SW480 (cell line): ENCODE data around the gene STAT5B.

Source experiments
- DNase-seq: peaks from one replicate; pipeline ENCODE4 v3.0.0-alpha.2; 2016; ENCODE audit warnings: low spot score

The STAT5B gene

GRCh38 chr17:42284566-42284965, 8.4 kb upstream of the STAT5B start:
- no peak for DNase-seq

DNA sequence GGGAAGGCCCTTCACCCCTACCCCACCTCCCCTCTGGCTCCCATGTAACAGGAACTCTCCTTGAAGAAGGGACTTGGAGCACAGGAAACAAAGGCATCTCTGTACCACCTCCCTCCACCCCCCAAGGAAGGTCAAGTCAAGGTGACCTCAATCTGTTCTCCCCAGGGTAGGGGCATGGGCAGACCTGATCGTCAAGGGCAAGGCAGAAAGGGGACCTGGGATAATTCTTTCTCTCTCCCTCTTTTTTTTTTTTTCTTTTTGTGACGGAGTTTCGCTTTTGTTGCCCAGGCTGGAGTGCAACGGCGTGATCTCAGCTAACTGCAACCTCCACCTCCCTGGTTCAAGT, 7.8 kb upstream of the STAT5B start:
- no peak for DNase-seq

GRCh38 chr17:42283241-42284023, 7.2 kb upstream of the STAT5B start:
- no peak for DNase-seq

GRCh38 chr17:42282478-42283080, 6.4 kb upstream of the STAT5B start:
- DNase-seq: no peak

DNA sequence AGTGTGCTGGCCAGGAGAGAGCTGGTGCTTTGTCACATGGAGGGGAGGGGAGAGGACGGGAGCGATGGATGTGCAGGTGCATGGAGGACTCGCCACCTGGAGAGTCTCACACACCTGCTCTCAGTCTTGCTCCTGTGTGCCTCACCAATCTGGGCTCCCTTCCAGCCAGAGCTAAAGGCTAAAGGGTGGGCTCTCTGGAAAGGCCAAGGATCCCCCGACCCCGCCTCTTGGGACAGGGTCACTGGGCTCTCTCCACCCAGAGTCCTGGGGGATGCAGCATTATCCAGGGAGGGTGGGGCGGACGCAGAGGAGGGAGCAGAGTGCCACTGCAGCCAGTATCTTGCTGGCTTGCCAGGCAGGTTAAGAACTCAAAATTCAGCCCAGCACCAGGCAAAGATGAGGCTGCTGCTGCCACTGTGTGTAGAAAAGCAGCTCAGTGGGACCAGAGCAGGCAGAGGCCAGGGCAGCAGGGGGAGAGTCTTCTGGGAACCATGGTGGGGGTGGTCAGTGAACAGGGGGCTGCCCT, 5.4 kb upstream of the STAT5B start:
- no peak for DNase-seq

GRCh38 chr17:42279776-42280630, 3.8 kb upstream of the STAT5B start:
- no peak for DNase-seq

- no peak for DNase-seq
These were observed 1.1 kb upstream of the STAT5B start for GRCh38 chr17:42277342-42277712.

DNA sequence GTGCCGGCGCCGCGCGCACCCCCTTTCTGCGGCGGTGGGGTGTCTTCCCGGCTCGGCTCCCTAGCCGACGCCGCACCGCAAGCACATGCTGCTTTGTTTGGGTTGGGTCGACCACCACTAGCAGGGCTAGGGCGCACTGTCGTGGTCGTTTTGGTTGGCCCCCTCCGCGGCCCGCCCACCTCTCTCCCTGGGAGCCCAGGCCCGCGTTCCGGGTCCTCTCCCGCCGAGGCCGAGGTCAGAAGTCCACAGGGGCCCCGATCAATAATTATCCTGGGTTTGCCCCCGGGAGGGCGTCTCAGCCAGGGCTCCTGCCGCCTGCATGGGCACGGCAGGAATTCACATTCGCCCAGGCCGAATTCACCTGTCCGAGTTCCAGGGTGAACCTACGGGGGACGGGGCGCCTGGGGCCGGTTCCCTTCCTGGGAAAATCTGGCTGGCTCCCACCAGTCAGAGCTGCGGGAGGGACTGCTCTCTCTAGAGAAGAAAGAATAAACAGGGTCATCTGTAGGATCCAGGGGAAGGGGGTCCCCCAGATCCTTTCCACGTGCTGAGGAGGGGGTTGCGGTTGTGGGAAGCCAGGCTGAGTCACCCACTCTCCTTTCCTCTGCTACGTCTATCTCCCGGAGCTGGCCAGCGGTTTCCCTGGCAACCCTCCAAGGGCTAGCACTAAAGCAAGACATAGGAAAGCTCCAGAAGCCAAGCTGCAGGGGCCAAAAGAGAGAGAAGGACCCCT, 584 bp upstream of the STAT5B start:
- DNase-seq: peak; percentile 65

- peak; percentile 32 for DNase-seq
These were observed 448 bp downstream of the STAT5B start for GRCh38 chr17:42275527-42276358.

GRCh38 chr17:42274812-42275526, 1.2 kb downstream of the STAT5B start:
- no peak for DNase-seq

GRCh38 chr17:42274253-42274542, 2.0 kb downstream of the STAT5B start:
- no peak for DNase-seq

GRCh38 chr17:42273474-42274252, 2.5 kb downstream of the STAT5B start:
- DNase-seq: no peak

DNA sequence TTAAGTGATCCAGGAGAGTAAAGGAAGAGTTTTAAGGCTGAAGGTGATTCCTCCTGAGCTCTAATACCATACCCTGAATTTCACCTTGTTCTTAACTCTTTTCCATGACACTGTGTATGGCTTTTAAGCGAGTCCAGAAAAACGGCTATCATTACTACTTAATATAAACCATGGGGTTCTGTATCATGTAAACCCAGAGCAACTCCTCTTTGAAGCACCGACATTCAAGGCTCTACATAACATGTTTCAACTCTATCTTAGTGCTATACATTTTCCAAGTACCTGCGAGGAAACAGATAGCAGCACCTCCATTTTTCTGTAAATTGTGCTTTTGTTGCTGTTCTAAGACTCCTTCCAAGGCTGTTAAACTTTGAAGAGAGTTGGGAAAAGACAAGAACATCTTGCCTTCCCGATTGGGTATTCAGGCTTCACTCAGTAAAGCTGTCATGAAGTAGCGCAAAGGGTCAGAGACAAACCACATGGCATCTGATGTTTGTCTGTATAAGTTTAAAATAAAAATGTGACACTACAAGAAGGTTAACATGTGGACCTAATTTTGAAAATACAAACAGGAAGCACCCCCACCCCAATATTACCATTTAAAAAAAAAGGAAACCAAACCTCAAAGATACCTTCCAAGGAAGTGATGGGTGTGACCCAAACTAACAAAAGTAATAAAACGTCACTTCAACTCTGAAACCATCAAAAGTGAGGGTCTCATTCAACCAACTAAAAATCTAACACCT, 3.9 kb downstream of the STAT5B start:
- DNase-seq: no peak

DNA sequence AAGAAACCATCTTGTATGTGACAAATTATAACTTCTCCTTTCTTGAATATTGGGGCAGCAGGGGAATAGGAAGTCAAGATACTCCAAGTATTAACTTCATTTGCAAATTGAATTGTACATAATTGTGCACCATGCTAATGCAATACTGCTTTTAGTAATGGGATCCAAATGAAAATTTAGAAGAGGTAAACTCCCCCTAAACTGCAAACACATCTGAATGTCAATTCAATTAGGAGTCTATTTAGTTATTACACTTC, 4.5 kb downstream of the STAT5B start:
- DNase-seq: no peak

- DNase-seq: no peak
These were observed 5.0 kb downstream of the STAT5B start for GRCh38 chr17:42271006-42271778.

DNA sequence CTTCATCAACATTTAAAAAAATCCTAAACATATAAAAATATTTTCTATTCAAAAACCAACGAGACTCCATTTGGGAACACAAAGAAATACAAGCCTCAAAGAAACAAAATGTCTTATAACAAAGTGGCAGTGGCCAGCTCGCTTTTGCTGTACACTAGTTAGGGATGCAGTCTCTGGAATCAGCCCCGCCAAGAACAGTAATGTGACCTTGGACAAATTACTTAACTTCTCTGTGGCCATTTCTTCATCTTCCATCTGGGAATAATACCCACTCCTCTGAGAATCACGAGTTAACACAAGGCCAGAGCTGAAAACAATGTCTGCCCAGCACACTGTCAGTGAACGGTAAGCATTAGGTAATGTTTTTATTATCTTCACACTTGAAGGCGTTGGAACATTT, 5.6 kb downstream of the STAT5B start:
- no peak for DNase-seq

DNA sequence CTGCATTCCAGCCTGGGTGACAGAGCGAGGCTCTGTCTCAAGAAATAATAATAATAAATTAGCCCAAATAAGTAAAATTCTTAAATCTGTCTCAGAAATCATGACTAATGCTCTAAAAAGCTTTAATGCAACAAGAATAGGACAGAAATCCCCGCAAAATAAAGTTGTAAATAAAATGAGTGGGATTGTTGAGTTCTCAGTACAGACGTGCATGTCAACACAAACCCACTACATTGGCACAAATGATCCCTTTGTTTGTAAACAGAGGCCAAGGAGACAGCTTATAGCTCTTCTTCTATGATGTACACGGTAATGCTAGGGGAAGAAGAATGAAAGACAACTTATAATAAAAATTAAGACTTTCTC, 6.0 kb downstream of the STAT5B start:
- DNase-seq: no peak

DNA sequence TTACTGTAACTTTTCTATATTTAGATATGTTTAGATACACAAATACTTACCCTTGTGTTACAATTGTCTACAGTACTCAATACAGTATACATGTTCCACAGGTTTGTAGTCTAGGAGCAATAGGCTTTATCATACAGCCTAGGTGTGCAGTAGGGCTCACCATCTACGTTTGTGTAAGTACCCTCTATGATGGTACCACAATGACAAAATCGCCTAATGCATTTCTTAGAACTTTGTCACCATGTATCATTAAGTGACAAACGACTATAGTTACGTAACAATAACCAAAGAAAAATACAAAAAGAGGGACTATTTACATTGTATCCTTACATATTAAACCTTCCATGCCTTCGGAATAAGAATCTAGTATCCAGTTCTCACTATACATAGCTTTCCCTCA, 8.0 kb downstream of the STAT5B start:
- DNase-seq: no peak
